Uterus (tissue), 4 donors: ENCODE measurements around the gene UBE3C. TPM values are rescaled to one million over a fixed set of nuclear protein-coding genes. Genes with fewer than 3 reads are reported as not detected.

Source experiments
- DNase-seq, 2 donors: peaks; one replicate each; pipeline ENCODE4 v3.0.0-alpha.2; 2019 to 2020
- H3K27ac ChIP-seq, 2 donors: fragments of 200-600 bp; sonication (generic); 1 replicate in 1 of 2; 2 replicates in 1 of 2; pipeline ENCODE4 v1.5.1; 2016 to 2018
- H3K27me3 ChIP-seq, 2 donors: fragments of 200-600 bp; sonication (generic); one replicate each; pipeline ENCODE4 v1.5.1; 2018 to 2019; ENCODE audit warnings: control low read depth in 1 of 2
- H3K36me3 ChIP-seq, 2 donors: fragments of 200-600 bp; sonication (generic); one replicate each; pipeline ENCODE4 v1.5.1; 2019; ENCODE audit warnings: control low read depth in 1 of 2
- H3K4me1 ChIP-seq, 2 donors: fragments of 200-600 bp; sonication (generic); one replicate each; pipeline ENCODE4 v1.5.1; 2018 to 2019; ENCODE audit warnings: control low read depth in 1 of 2
- H3K4me3 ChIP-seq, 2 donors: fragments of 200-600 bp; sonication (generic); 1 replicate in 1 of 2; 2 replicates in 1 of 2; pipeline ENCODE4 v1.5.1; 2018 to 2019; ENCODE audit warnings: mild to moderate bottlenecking in 1 of 2
- H3K9me3 ChIP-seq, 2 donors: fragments of 200-600 bp; sonication (generic); one replicate each; pipeline ENCODE4 v1.5.1; 2019; ENCODE audit warnings: control low read depth in 1 of 2
- CTCF ChIP-seq, 4 experiments: fragments of 200-600 bp in 2 of 4; fragments of 450-650 bp in 2 of 4; sonication (generic) in 2 of 4; IDR thresholded peaks; one replicate each; pipeline ENCODE4 v1.5.1; 2016 to 2019; ENCODE audit warnings: antibody characterized with exemption in 4 of 4, mild to moderate bottlenecking in 2 of 4, moderate library complexity in 1 of 4
- POLR2A ChIP-seq, 2 donors: fragments of 450-650 bp; IDR thresholded peaks; one replicate each; pipeline ENCODE4 v1.6.1; 2016; ENCODE audit warnings: antibody characterized with exemption in 2 of 2, mild to moderate bottlenecking in 1 of 2, moderate library complexity in 1 of 2
- intact Hi-C: fragments of 100-400 bp; cut with DNase I; formaldehyde crosslinking; loops from one replicate; pipeline ENCODE4 v1.15.1; 2023; ENCODE audit warnings: low total_unique reads
- total RNA-seq, 4 donors: library from RNA; depleted of rRNA in 3 of 4; stranded (reverse); fragments of >200 nt in 3 of 4; gene quantifications; one replicate each; pipeline versions ENCODE4 v1.1.0 to v1.2.4, GENCODE V29; 2014 to 2023
- donor health status: DM: yes; HTN: yes; CAD: no.

UBE3C gene
- total RNA-seq, 4 donors from 2014 or later = 54.1 to 121 (median 91.7) TPM

GRCh38 chr7:157189405-157189804 lies 50.7 kb downstream of the UBE3C start:
- Histone ChIP-seq H3K27me3 (no peaks in the 10 kb centered on the region), H3K4me3 (no peak overlapping the region), H3K27ac (no peak overlapping the region), H3K4me1 (no peaks in the 10 kb centered on the region), H3K36me3 (no peaks in the 10 kb centered on the region), H3K9me3 (no peaks in the 10 kb centered on the region)
- intact Hi-C loops = no loop called here
- no peak for DNase-seq
- no peak for TF ChIP-seq POLR2A (IDR thresholded peaks at IDR 0.05)

- Histone ChIP-seq H3K27ac (no peak overlapping the region), H3K36me3 (no peaks in the 10 kb centered on the region), H3K4me1 (no peaks in the 10 kb centered on the region), H3K27me3 (no peaks in the 10 kb centered on the region), H3K4me3 (no peak overlapping the region), H3K9me3 (no peaks in the 10 kb centered on the region)
- DNase-seq = no peak
- TF ChIP-seq CTCF (IDR thresholded peaks at IDR 0.05) = no peak
- no peak for TF ChIP-seq POLR2A (IDR thresholded peaks at IDR 0.05)
- intact Hi-C loops = no loop called here
Observed at GRCh38 chr7:157192861-157193260, 54.1 kb downstream of the UBE3C start.

GRCh38 chr7:157193274-157193673 lies 54.5 kb downstream of the UBE3C start:
- intact Hi-C loops = no loop called here
- no peaks in the 10 kb centered on the region for H3K4me1 ChIP-seq
- H3K27me3 ChIP-seq = no peaks in the 10 kb centered on the region
- DNase-seq = no peak
- TF ChIP-seq CTCF (IDR thresholded peaks at IDR 0.05) = no peak
- TF ChIP-seq POLR2A (IDR thresholded peaks at IDR 0.05) = no peak
- no peaks in the 10 kb centered on the region for H3K36me3 ChIP-seq
- H3K9me3 ChIP-seq = no peaks in the 10 kb centered on the region
- no peak overlapping the region for H3K27ac ChIP-seq
- H3K4me3 ChIP-seq = no peak overlapping the region

- Histone ChIP-seq H3K36me3 (no peaks in the 10 kb centered on the region), H3K27ac (no peak overlapping the region), H3K27me3 (no peaks in the 10 kb centered on the region), H3K4me1 (no peaks in the 10 kb centered on the region), H3K9me3 (no peaks in the 10 kb centered on the region), H3K4me3 (no peak overlapping the region)
- intact Hi-C loops = no loop called here
- DNase-seq = no peak
- TF ChIP-seq CTCF (IDR thresholded peaks at IDR 0.05) (no peak), POLR2A (IDR thresholded peaks at IDR 0.05) (no peak)
Observed at GRCh38 chr7:157194948-157195347, 56.2 kb downstream of the UBE3C start.

GRCh38 chr7:157195868-157196267 lies 57.1 kb downstream of the UBE3C start:
- H3K9me3 ChIP-seq = no peaks in the 10 kb centered on the region
- H3K27ac ChIP-seq = no peak overlapping the region
- H3K36me3 ChIP-seq = no peaks in the 10 kb centered on the region
- H3K4me3 ChIP-seq = no peak overlapping the region
- no peaks in the 10 kb centered on the region for H3K4me1 ChIP-seq
- no peak for TF ChIP-seq CTCF (IDR thresholded peaks at IDR 0.05)
- no peak for TF ChIP-seq POLR2A (IDR thresholded peaks at IDR 0.05)
- no peaks in the 10 kb centered on the region for H3K27me3 ChIP-seq
- intact Hi-C loops = no loop called here
- no peak for DNase-seq

GRCh38 chr7:157204134-157204533 lies 65.4 kb downstream of the UBE3C start:
- TF ChIP-seq POLR2A (IDR thresholded peaks at IDR 0.05) (no peak), CTCF (IDR thresholded peaks at IDR 0.05) (no peak)
- intact Hi-C loops = no loop called here
- no peaks in the 10 kb centered on the region for H3K27me3 ChIP-seq
- H3K4me1 ChIP-seq = no peaks in the 10 kb centered on the region
- no peaks in the 10 kb centered on the region for H3K36me3 ChIP-seq
- no peaks in the 10 kb centered on the region for H3K9me3 ChIP-seq
- no peak for DNase-seq
- no peak overlapping the region for H3K4me3 ChIP-seq
- H3K27ac ChIP-seq = no peak overlapping the region
